Measurements from ENCODE around the gene TMEM255A. TPM values are rescaled to one million over a fixed set of nuclear protein-coding genes. Genes with fewer than 3 reads are reported as not detected.
A peak's percentile ranks its signal among the peaks of the same experiment; 100 is the strongest.

TMEM255A gene
- total RNA-seq, 1 donor from 2014 or later: not detected

- DNase-seq (ENCODE audit: low read depth): peak; percentile 23
Observed at GRCh38 chrX:120308959-120309872, 2.0 kb downstream of the TMEM255A start.

- no peak for DNase-seq (ENCODE audit: low read depth)
Observed at GRCh38 chrX:120308558-120308957, 2.7 kb downstream of the TMEM255A start.

- DNase-seq (ENCODE audit: low read depth): no peak
Observed at GRCh38 chrX:120306630-120307029, 4.6 kb downstream of the TMEM255A start.

- no peak for DNase-seq (ENCODE audit: low read depth)
Observed at GRCh38 chrX:120305531-120306141, 5.6 kb downstream of the TMEM255A start.

- no peak for DNase-seq (ENCODE audit: low read depth)
Observed at GRCh38 chrX:120304256-120304655, 7.0 kb downstream of the TMEM255A start.

GRCh38 chrX:120302434-120302833 is 8.8 kb downstream of the TMEM255A start:
- DNase-seq (ENCODE audit: low read depth): no peak

- DNase-seq (ENCODE audit: low read depth): no peak
Observed at GRCh38 chrX:120301960-120302359, 9.3 kb downstream of the TMEM255A start.

- no peak for DNase-seq (ENCODE audit: low read depth)
Observed at GRCh38 chrX:120301497-120301896, 9.8 kb downstream of the TMEM255A start.

- no peak for DNase-seq (ENCODE audit: low read depth)
Observed at GRCh38 chrX:120299928-120300327, 11.3 kb downstream of the TMEM255A start.

- no peak for DNase-seq (ENCODE audit: low read depth)
Observed at GRCh38 chrX:120297923-120298322, 13.3 kb downstream of the TMEM255A start.

- DNase-seq (ENCODE audit: low read depth): no peak
Observed at GRCh38 chrX:120294651-120295050, 16.6 kb downstream of the TMEM255A start.

- DNase-seq (ENCODE audit: low read depth): no peak
Observed at GRCh38 chrX:120293015-120293414, 18.2 kb downstream of the TMEM255A start.

GRCh38 chrX:120291211-120291610 is 20.1 kb downstream of the TMEM255A start:
- DNase-seq (ENCODE audit: low read depth): no peak

GRCh38 chrX:120290107-120290506 is 21.2 kb downstream of the TMEM255A start:
- DNase-seq (ENCODE audit: low read depth): no peak

GRCh38 chrX:120287513-120288112 is 23.6 kb downstream of the TMEM255A start:
- no peak for DNase-seq (ENCODE audit: low read depth)

GRCh38 chrX:120286733-120287512 is 24.3 kb downstream of the TMEM255A start:
- DNase-seq (ENCODE audit: low read depth): no peak

GRCh38 chrX:120282697-120283096 is 28.6 kb downstream of the TMEM255A start:
- no peak for DNase-seq (ENCODE audit: low read depth)

GRCh38 chrX:120281761-120282160 is 29.5 kb downstream of the TMEM255A start:
- DNase-seq (ENCODE audit: low read depth): no peak

GRCh38 chrX:120281021-120281624 is 30.1 kb downstream of the TMEM255A start:
- DNase-seq (ENCODE audit: low read depth): no peak

- no peak for DNase-seq (ENCODE audit: low read depth)
Observed at GRCh38 chrX:120274958-120275357, 36.3 kb downstream of the TMEM255A start.

GRCh38 chrX:120274145-120274544 is 37.1 kb downstream of the TMEM255A start:
- no peak for DNase-seq (ENCODE audit: low read depth)
